H9 (cell line): ENCODE measurements around the gene PPL. TPM values are rescaled to one million over a fixed set of nuclear protein-coding genes. Genes with fewer than 3 reads are reported as not detected.

Experiments used
- DNase-seq: peaks from one replicate; pipeline ENCODE4 v3.0.0-alpha.2; 2017
- H2AFZ ChIP-seq: one replicate; pipeline ENCODE4 v1.6.1; 2013; ENCODE audit warnings: mild to moderate bottlenecking, low read length, control low read depth, moderate library complexity
- H2AK5ac ChIP-seq: 2 replicates; pipeline ENCODE4 v1.6.1; 2013; ENCODE audit warnings: low read length, control low read depth, mixed read lengths; ENCODE audit not compliant: insufficient read length
- H2BK120ac ChIP-seq: one replicate; pipeline ENCODE4 v1.6.1; 2013; ENCODE audit warnings: low read depth, mild to moderate bottlenecking, low read length, control low read depth, inconsistent platforms; ENCODE audit not compliant: poor library complexity, severe bottlenecking
- H2BK12ac ChIP-seq: 2 replicates; pipeline ENCODE4 v1.6.1; 2013; ENCODE audit warnings: low read length, control low read depth, mixed read lengths, low read depth; ENCODE audit not compliant: insufficient read length
- H2BK15ac ChIP-seq: 2 replicates; pipeline ENCODE4 v1.6.1; 2013; ENCODE audit warnings: low read depth, low read length, control low read depth
- H2BK20ac ChIP-seq: one replicate; pipeline ENCODE4 v1.6.1; 2013; ENCODE audit warnings: low read depth, mild to moderate bottlenecking, low read length, control low read depth, inconsistent platforms; ENCODE audit not compliant: poor library complexity, severe bottlenecking
- H2BK5ac ChIP-seq: 2 replicates; pipeline ENCODE4 v1.6.1; 2013; ENCODE audit warnings: low read length, control low read depth, mixed read lengths; ENCODE audit not compliant: insufficient read length
- H3K14ac ChIP-seq: 2 replicates; pipeline ENCODE4 v1.6.1; 2013; ENCODE audit warnings: low read length, control low read depth; ENCODE audit not compliant: insufficient read depth
- H3K18ac ChIP-seq: 2 replicates; pipeline ENCODE4 v1.6.1; 2013; ENCODE audit warnings: low read depth, mild to moderate bottlenecking, mixed read lengths, low read length, control low read depth; ENCODE audit not compliant: insufficient read length
- H3K23ac ChIP-seq: 2 replicates; pipeline ENCODE4 v1.6.1; 2013; ENCODE audit warnings: low read length, control low read depth, mixed read lengths, low read depth; ENCODE audit not compliant: insufficient read length
- H3K23me2 ChIP-seq: 2 replicates; pipeline ENCODE4 v1.6.1; 2013; ENCODE audit warnings: low read depth, mild to moderate bottlenecking, mixed read lengths, low read length, control low read depth; ENCODE audit not compliant: insufficient read length, poor library complexity, severe bottlenecking
- H3K27ac ChIP-seq: 2 replicates; pipeline ENCODE4 v1.5.1; 2013; ENCODE audit warnings: low read length, control low read depth, mixed read lengths, low read depth; ENCODE audit not compliant: insufficient read length
- H3K27me3 ChIP-seq: 2 replicates; pipeline ENCODE4 v1.6.1; 2013; ENCODE audit warnings: low read length, control low read depth, inconsistent platforms; ENCODE audit not compliant: insufficient read depth
- H3K4ac ChIP-seq: 2 replicates; pipeline ENCODE4 v1.6.1; 2013; ENCODE audit warnings: low read depth, mild to moderate bottlenecking, control low read depth, inconsistent platforms, low read length, moderate library complexity
- H3K4me1 ChIP-seq: 2 replicates; pipeline ENCODE4 v1.6.1; 2013; ENCODE audit warnings: low read length, control low read depth, inconsistent platforms; ENCODE audit not compliant: insufficient read depth
- H3K4me2 ChIP-seq: 2 replicates; pipeline ENCODE4 v1.6.1; 2013; ENCODE audit warnings: low read length, control low read depth, mixed read lengths; ENCODE audit not compliant: insufficient read length, insufficient read depth
- H3K56ac ChIP-seq: 2 replicates; pipeline ENCODE4 v1.6.1; 2013; ENCODE audit warnings: low read depth, mild to moderate bottlenecking, mixed read lengths, low read length, control low read depth; ENCODE audit not compliant: insufficient read length
- H3K79me1 ChIP-seq: 2 replicates; pipeline ENCODE4 v1.6.1; 2013; ENCODE audit warnings: low read depth, mild to moderate bottlenecking, moderate library complexity, low read length, control low read depth, inconsistent platforms; ENCODE audit not compliant: insufficient read depth, poor library complexity, severe bottlenecking
- H3K79me2 ChIP-seq: 2 replicates; pipeline ENCODE4 v1.6.1; 2013; ENCODE audit warnings: low read length, control low read depth, inconsistent platforms; ENCODE audit not compliant: insufficient read depth
- H3K9ac ChIP-seq: 2 replicates; pipeline ENCODE4 v1.6.1; 2013; ENCODE audit warnings: low read length, control low read depth, mixed read lengths; ENCODE audit not compliant: insufficient read length; ENCODE audit errors: extremely low read depth
- H3K9me3 ChIP-seq: one replicate; pipeline ENCODE4 v1.6.1; 2013; ENCODE audit warnings: low read depth, low read length, inconsistent platforms; ENCODE audit not compliant: control insufficient read depth
- H3T11ph ChIP-seq: one replicate; pipeline ENCODE4 v1.6.1; 2013; ENCODE audit warnings: mild to moderate bottlenecking, low read length, control low read depth, inconsistent platforms
- H4K20me1 ChIP-seq: one replicate; pipeline ENCODE4 v1.6.1; 2013; ENCODE audit not compliant: control insufficient read depth, insufficient read length, insufficient read depth
- H4K5ac ChIP-seq: 2 replicates; pipeline ENCODE4 v1.6.1; 2013; ENCODE audit warnings: low read depth, mild to moderate bottlenecking, mixed read lengths, low read length, control low read depth; ENCODE audit not compliant: insufficient read length
- H4K8ac ChIP-seq: replicated peaks from 2 replicates; pipeline ENCODE4 v1.6.1; 2013; ENCODE audit warnings: low read length, control low read depth, mixed read lengths, low read depth; ENCODE audit not compliant: insufficient read length
- H4K91ac ChIP-seq: 2 replicates; pipeline ENCODE4 v1.6.1; 2013; ENCODE audit warnings: low read depth, mild to moderate bottlenecking, moderate library complexity, mixed read lengths, low read length, control low read depth; ENCODE audit not compliant: insufficient read length
- H3K27ac Mint-ChIP-seq, 3 experiments: 2 replicates in 2 of 3; 3 replicates in 1 of 3; pipeline ENCODE4 v1.8.0; 2020 to 2021; ENCODE audit warnings: mixed read lengths in 3 of 3, mild to moderate bottlenecking in 1 of 3, moderate library complexity in 1 of 3
- H3K27me3 Mint-ChIP-seq: 2 replicates; pipeline ENCODE4 v1.8.0; 2021; ENCODE audit warnings: low read depth, mild to moderate bottlenecking, moderate library complexity, mixed read lengths
- H3K36me3 Mint-ChIP-seq, 3 experiments: 2 replicates in 2 of 3; 3 replicates in 1 of 3; pipeline ENCODE4 v1.8.0; 2020 to 2021; ENCODE audit warnings: low read depth in 3 of 3, mixed read lengths in 3 of 3; ENCODE audit not compliant: insufficient read depth in 1 of 3
- H3K4me1 Mint-ChIP-seq, 2 experiments: 2 replicates each; pipeline ENCODE4 v1.8.0; 2020; ENCODE audit warnings: mixed read lengths in 2 of 2
- H3K4me3 Mint-ChIP-seq, 2 experiments: 2 replicates in 1 of 2; 3 replicates in 1 of 2; pipeline ENCODE4 v1.8.0; 2020 to 2021; ENCODE audit warnings: mild to moderate bottlenecking in 2 of 2, mixed read lengths in 2 of 2, moderate library complexity in 1 of 2
- H3K9me3 Mint-ChIP-seq, 2 experiments: 2 replicates in 1 of 2; 3 replicates in 1 of 2; pipeline ENCODE4 v1.8.0; 2020; ENCODE audit warnings: mild to moderate bottlenecking in 2 of 2, mixed read lengths in 2 of 2, moderate library complexity in 1 of 2
- CTCF ChIP-seq: fragments of 200-600 bp; sonication (generic); conservative IDR thresholded peaks from 3 replicates; pipeline ENCODE4 v1.8.0; 2021; ENCODE audit warnings: antibody characterized with exemption, mild to moderate bottlenecking
- WGBS: extraction: QIAGEN DNeasy Blood & Tissue Kit; methylation state at CpG from one replicate; pipeline ENCODE4 v1.1.7; 2013; ENCODE audit warnings: missing lambda C conversion rate, low lambda C conversion rate, mixed read lengths; ENCODE audit not compliant: insufficient read length; ENCODE audit errors: extremely low coverage; 5-methylcytosine and 5-hydroxymethylcytosine counted together
- total RNA-seq: library from RNA; stranded (reverse); gene quantifications from 2 replicates; pipeline ENCODE4 v1.2.1, GENCODE V29; 2021

PPL gene
- total RNA-seq, 1 experiment from 2014 or later: 29.2 TPM

- Histone ChIP-seq H3K4me2 (no peak overlapping the region), H3K27me3 (no peaks in the 10 kb centered on the region), H4K91ac (no peak overlapping the region), H3K23ac (no peak overlapping the region), H2BK20ac (no peak overlapping the region), H3K23me2 (no peaks in the 10 kb centered on the region), H2AK5ac (no peak overlapping the region), H3K18ac (no peak overlapping the region), H3K56ac (no peak overlapping the region), H3K9ac (no peak overlapping the region), H4K5ac (no peak overlapping the region), H3T11ph (no peak overlapping the region), H3K9me3 (no peaks in the 10 kb centered on the region), H4K8ac (no peak overlapping the region), H2AFZ (no peak overlapping the region), H4K20me1 (no peaks in the 10 kb centered on the region), H3K79me2 (no peaks in the 10 kb centered on the region), H3K4ac (no peak overlapping the region), H3K4me1 (no peaks in the 10 kb centered on the region), H3K79me1 (no peaks in the 10 kb centered on the region), H2BK120ac (no peak overlapping the region), H2BK5ac (no peak overlapping the region), H2BK15ac (no peak overlapping the region), H3K27ac (no peak overlapping the region), H3K14ac (no peak overlapping the region), H2BK12ac (no peak overlapping the region)
- no peak for TF ChIP-seq CTCF
- H3K9me3 Mint-ChIP-seq: no peaks in the 10 kb centered on the region; a peak in 1 of 5 replicates
- H3K27ac Mint-ChIP-seq: peak overlapping the region in 1 of 3 experiments; percentile 37; a peak in 2 of 7 replicates
- DNase-seq: no peak
- no peak overlapping the region for H3K4me3 Mint-ChIP-seq
- no peaks in the 10 kb centered on the region for H3K36me3 Mint-ChIP-seq
- H3K27me3 Mint-ChIP-seq: peaks cover 19% of the 10 kb centered on the region
- no CpG with 5 or more reads among the region's 7 CpGs for WGBS
- H3K4me1 Mint-ChIP-seq: peaks cover 0 to 6% of the 10 kb centered on the region in 2 experiments; a peak in 2 of 4 replicates
Measured at GRCh38 chr16:4981473-4981872, 44.5 kb upstream of the PPL start.
